Subcutaneous abdominal adipose tissue (tissue), 5 donors: ENCODE data around the gene GMPR2.

ENCODE experiments used
- H3K27ac ChIP-seq: one replicate; pipeline ENCODE4 v1.7.0; 2013; ENCODE audit warnings: low read depth, mild to moderate bottlenecking, inconsistent platforms, low read length, moderate library complexity
- H3K27me3 ChIP-seq, 5 donors: one replicate each; pipeline ENCODE4 v1.7.0; 2013; ENCODE audit warnings: low read length in 5 of 5, inconsistent platforms in 1 of 5; ENCODE audit not compliant: control insufficient read depth in 5 of 5, insufficient read depth in 4 of 5
- H3K36me3 ChIP-seq, 5 donors: one replicate each; pipeline ENCODE4 v1.7.0; 2013; ENCODE audit warnings: low read length in 5 of 5; ENCODE audit not compliant: control insufficient read depth in 5 of 5, insufficient read depth in 5 of 5
- H3K4me1 ChIP-seq, 5 donors: one replicate each; pipeline ENCODE4 v1.7.0; 2013; ENCODE audit warnings: low read length in 5 of 5, mild to moderate bottlenecking in 3 of 5, moderate library complexity in 1 of 5; ENCODE audit not compliant: control insufficient read depth in 5 of 5, insufficient read depth in 5 of 5
- H3K4me3 ChIP-seq, 5 donors: one replicate each; pipeline ENCODE4 v1.7.0; 2013; ENCODE audit warnings: low read length in 5 of 5, low read depth in 1 of 5
- H3K9ac ChIP-seq, 5 donors: one replicate each; pipeline ENCODE4 v1.7.0; 2013; ENCODE audit warnings: low read length in 5 of 5, mild to moderate bottlenecking in 4 of 5, moderate library complexity in 3 of 5
- H3K9me3 ChIP-seq, 5 donors: one replicate each; pipeline ENCODE4 v1.7.0; 2013; ENCODE audit warnings: low read length in 5 of 5; ENCODE audit not compliant: control insufficient read depth in 5 of 5
- donor health status: healthy.
- donor health status: healthy.
- donor health status: healthy.
- donor health status: healthy.
- donor health status: healthy.

The GMPR2 gene

DNA sequence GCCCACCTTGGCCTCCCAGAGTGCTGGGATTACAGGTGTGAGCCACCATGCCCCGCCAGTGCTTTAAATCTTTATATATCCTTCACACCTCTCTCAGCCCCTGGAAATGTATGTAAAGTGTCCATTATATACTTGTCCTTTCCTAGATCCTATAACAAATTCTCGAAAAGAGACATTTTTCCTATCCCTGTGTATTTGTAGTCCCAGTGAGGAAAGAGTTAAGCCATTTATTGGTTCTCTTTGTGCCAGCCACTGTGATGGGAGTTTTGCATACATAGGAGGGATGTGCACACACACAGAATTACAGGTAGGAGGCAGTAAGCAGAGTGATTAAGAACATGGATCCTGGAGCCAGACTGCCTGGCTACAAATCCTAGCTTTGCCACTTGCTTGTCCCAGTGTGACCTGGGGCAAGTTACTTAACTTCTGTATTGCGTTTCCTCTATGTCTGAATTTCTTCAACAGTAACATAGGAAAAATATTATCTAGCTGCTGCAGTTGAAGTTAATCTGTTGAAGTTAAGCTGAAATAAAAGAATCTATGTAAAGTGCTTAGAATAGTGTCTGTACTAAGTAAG is 40.8 kb downstream of the GMPR2 start:
- Histone ChIP-seq H3K9ac (no peak overlapping the region), H3K27ac (peak overlapping the region; percentile 64), H3K4me3 (no peak overlapping the region), H3K9me3 (no peaks in the 10 kb centered on the region), H3K27me3 (no peaks in the 10 kb centered on the region), H3K4me1 (peaks cover 4 to 65% (median 61%) of the 10 kb centered on the region in 5 donors), H3K36me3 (peaks cover 0 to 16% (median 11%) of the 10 kb centered on the region in 5 donors)

DNA sequence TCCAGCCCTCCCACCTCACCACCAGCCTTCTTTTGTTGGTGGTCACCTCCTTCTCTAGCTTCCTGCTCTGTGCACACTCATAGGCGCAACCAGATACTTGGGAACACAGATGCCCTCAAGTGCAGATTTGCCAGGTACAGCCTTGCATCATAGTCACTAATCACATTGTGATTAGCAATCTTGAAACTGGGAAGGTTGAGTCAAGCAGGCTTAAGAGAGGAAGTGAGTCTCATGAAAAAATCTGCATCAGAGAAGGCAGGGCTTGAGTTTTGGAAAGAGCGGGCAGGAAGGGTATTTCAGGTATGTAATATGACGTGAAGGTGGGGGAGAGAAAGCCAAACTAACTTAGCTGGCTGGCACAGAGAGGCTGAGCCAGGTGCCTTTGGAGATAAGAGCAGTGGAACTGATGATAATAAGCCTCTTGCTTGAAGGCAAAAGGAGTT is 41.4 kb downstream of the GMPR2 start:
- H3K36me3 ChIP-seq, result peaks cover 0 to 10% (median 7%) of the 10 kb centered on the region in 5 donors
- H3K27me3 ChIP-seq, result no peaks in the 10 kb centered on the region
- H3K9me3 ChIP-seq, result no peaks in the 10 kb centered on the region
- no peak overlapping the region for H3K9ac ChIP-seq
- peaks cover 4 to 71% (median 67%) of the 10 kb centered on the region in 5 donors for H3K4me1 ChIP-seq
- peak overlapping the region; percentile 64 for H3K27ac ChIP-seq
- no peak overlapping the region for H3K4me3 ChIP-seq

DNA sequence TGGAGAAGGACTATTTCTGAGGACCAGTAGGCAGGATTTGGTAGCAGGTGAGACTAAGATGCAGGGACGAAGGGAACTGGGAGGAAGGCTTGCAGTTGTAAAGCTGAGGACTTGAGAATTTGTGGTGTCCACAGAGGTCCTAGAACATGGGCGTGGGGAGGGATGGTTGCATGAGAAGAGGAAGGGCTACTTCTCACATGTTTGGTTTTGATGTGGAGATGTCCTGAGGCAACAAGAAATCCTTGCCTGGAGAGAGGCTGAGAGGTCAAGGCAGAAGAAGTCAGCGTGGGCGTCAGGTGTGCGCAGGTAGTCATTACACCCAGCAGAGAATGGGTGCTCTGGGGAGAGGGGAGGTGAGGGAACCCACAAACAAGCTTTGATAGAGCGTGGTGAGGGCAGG is 44.3 kb downstream of the GMPR2 start:
- Histone ChIP-seq H3K9ac (no peak overlapping the region), H3K4me3 (peak overlapping the region in 1 of 5 donors; percentile 31), H3K4me1 (peaks cover 3 to 79% (median 75%) of the 10 kb centered on the region in 5 donors), H3K27ac (peak overlapping the region; percentile 51), H3K27me3 (no peaks in the 10 kb centered on the region), H3K36me3 (no peaks in the 10 kb centered on the region), H3K9me3 (no peaks in the 10 kb centered on the region)

DNA sequence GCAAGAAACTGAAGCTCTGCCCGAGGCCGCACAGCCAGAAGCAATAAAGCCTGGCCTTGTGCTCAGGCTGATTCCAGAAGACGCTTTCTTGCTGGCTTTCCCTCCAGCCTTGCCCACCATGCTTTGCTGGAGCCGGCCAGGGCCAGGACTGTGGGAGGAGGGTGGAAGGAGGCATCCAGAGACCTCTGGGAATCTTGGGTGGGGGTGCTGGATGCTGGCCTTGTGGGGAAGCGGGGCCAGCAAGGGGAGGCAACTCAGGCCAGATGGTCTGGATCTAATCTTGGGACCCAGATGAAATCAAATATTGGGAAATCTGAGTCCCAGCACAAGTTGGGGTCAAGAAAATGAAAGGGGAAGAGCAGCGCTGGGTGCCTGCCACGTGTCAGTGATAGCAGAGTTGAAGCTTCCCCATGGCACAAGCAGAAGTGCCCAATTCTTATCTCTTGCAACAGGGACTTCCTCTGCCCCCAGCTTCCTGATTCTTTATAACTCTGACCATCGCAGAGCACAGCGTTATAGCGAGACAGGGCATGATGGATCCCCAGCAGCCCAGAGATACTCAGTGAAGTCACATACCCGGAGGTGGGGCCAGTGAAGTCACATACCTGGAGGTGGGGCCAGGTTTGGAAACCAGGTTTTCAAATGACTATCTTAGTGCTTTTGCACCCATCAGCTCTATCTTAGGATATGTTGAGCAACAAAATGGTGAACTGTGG is 45.0 kb downstream of the GMPR2 start:
- Histone ChIP-seq H3K4me3 (peak overlapping the region in 1 of 5 donors; percentile 31), H3K36me3 (no peaks in the 10 kb centered on the region), H3K4me1 (peaks cover 3 to 81% (median 68%) of the 10 kb centered on the region in 5 donors), H3K9ac (peak overlapping the region in 1 of 5 donors; percentile 9), H3K9me3 (no peaks in the 10 kb centered on the region), H3K27me3 (no peaks in the 10 kb centered on the region), H3K27ac (peak overlapping the region; percentile 51)

DNA sequence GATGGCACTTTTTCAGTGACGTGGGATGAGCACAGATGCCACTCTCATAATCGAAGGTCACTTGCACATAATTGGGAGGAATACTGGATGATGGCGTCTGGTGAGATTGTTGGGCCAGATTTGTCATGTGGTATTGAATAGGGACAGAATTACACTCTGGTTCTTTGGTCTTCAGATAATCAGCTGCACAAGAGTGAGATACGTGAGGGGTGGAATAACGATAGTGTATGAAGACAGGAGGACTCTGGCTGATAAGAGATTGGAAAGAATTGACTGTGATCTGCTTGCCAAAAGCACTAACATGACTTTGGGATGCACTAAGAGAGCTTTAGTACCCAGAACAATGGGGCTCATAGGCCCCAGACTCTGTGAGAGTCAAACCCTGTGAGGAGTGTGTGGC is 45.7 kb downstream of the GMPR2 start:
- H3K27me3 ChIP-seq, result no peaks in the 10 kb centered on the region
- no peaks in the 10 kb centered on the region for H3K36me3 ChIP-seq
- H3K9me3 ChIP-seq, result no peaks in the 10 kb centered on the region
- no peak overlapping the region for H3K4me3 ChIP-seq
- peaks cover 3 to 77% (median 66%) of the 10 kb centered on the region in 5 donors for H3K4me1 ChIP-seq
- H3K27ac ChIP-seq, result peak overlapping the region; percentile 51
- no peak overlapping the region for H3K9ac ChIP-seq

DNA sequence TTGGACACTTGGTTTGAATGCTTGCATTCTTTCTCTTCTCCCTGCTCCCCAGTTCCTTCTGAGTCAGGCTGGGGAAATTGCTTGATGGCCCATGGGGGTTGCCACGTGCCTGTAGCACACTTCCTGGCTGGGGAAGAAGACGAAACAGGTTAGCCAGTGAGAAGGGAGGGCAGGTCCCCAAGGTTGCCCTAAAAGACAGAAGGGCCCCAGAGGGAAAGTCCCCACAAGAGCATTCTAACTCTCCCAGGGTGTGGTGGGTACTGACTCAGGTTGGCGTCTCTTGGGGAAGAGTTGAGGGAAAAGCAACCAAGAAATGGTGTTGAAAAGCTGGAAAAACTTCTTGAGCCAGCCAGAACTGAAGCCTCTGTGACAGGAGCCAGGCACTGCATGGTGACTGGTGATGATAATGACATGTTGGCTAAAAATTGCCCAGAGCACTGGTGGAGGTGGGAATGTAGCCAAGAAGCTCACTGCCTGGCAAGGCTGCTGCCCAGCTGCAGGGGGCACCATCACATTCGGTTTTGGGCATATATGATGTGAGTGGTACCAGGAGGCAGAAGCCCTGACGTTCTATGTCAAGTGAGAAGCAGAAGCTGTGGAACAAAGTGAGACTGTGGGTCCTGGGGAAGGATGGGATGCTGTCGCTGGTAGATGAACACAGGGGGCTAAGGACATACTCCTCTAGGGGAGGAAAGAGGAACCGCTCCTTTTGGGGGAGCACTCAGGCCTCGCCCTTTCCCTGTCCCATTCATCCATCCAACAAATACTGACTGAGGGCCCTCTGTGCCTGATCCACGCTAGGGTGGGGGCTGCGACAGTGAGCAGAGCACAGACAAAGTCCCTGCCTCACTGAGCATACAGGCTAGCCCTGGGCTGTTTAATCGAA is 46.8 kb downstream of the GMPR2 start:
- Histone ChIP-seq H3K27me3 (no peaks in the 10 kb centered on the region), H3K4me1 (peaks cover 3 to 78% (median 66%) of the 10 kb centered on the region in 5 donors), H3K27ac (no peak overlapping the region), H3K9ac (no peak overlapping the region), H3K4me3 (no peak overlapping the region), H3K9me3 (no peaks in the 10 kb centered on the region), H3K36me3 (no peaks in the 10 kb centered on the region)

DNA sequence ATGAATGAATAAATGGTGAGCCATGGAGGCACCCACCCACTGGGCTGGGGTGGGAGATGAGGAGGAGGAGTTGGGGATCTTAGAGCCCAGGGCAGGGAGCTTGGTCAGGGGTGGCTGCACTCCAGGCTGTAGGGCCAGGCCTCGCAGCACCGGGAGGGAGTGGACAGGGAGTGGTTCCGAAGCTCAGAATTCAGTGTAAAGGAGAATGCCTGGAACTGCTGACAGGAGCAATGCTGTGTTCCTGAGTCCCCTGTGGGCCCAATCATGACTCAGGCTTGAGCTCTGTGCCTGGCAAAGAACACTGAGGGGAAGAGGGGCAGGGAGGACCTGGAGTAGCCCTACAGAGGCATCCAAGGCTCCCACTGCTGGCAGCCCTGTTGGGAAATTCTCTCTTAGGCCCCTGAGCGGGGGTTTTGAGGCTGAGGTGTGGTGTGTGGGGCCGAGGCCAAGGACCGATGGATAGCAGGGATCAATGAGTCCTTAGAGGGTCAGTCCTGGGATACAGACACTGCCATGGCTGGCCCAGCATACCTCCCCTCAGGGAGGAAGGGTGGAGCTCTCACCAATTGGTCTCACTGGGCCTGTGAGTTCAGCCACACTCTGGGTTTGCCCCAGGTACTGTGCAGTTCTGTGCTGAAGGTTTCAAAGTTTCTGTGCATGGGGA is 48.2 kb downstream of the GMPR2 start:
- Histone ChIP-seq H3K9ac (peak overlapping the region in 1 of 5 donors; percentile 30), H3K27ac (peak overlapping the region; percentile 26), H3K4me3 (no peak overlapping the region), H3K36me3 (no peaks in the 10 kb centered on the region), H3K9me3 (no peaks in the 10 kb centered on the region), H3K4me1 (peaks cover 3 to 72% (median 64%) of the 10 kb centered on the region in 5 donors), H3K27me3 (no peaks in the 10 kb centered on the region)

DNA sequence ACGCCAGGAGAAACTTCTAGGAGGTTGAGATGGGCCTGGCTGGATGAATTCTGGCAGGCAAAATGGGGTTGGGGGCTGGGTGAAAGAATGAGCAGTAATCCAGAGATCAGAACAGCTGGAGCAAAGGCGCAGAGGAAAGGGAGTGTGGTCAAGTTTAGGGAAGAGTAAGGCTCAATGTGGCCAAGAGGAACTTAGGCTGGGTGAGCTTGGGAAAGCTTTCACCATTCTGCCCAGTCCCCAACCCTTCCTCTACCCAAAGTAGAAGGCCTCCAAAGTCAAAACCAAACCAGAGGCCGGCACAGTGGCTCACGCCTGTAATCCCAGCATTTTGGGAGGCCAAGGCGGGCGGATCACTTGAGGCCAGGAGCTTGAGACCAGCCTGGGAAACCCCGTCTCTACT is 48.9 kb downstream of the GMPR2 start:
- Histone ChIP-seq H3K27ac (peak overlapping the region; percentile 26), H3K9ac (no peak overlapping the region)

DNA sequence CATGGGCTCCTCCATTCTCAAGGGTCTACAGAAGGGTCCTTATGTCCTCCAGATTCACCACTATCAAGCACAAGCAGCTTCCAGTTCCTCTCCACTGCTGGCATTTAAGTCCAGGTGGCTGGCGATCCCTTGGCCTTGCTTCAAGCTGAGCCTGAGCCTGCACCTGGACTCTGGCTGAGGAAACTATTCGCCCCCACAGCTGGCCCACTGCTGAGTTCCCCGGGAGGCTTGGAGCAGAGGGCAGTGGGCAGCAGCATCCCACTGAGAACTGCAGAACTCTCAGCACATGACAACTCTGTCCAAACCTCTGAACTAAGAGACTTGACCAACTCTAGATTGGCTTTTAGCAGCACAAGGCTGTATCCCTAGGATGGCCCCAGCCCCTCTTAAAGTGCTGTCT is 50.0 kb downstream of the GMPR2 start:
- Histone ChIP-seq H3K9me3 (no peaks in the 10 kb centered on the region), H3K4me1 (peaks cover 3 to 63% (median 53%) of the 10 kb centered on the region in 5 donors), H3K4me3 (no peak overlapping the region), H3K27me3 (no peaks in the 10 kb centered on the region), H3K36me3 (no peaks in the 10 kb centered on the region), H3K9ac (no peak overlapping the region), H3K27ac (no peak overlapping the region)

More for the DNA sequence above, 48.9 kb downstream of the GMPR2 start:
- H3K4me1 ChIP-seq, result peaks cover 3 to 72% (median 64%) of the 10 kb centered on the region in 5 donors
- no peaks in the 10 kb centered on the region for H3K9me3 ChIP-seq
- H3K4me3 ChIP-seq, result no peak overlapping the region
- no peaks in the 10 kb centered on the region for H3K27me3 ChIP-seq
- no peaks in the 10 kb centered on the region for H3K36me3 ChIP-seq
